ENCODE measurements around the gene TAS1R1. TPM values are rescaled to one million over a fixed set of nuclear protein-coding genes. Genes with fewer than 3 reads are reported as not detected.

TAS1R1 gene
- total and polyA plus RNA-seq, 10 of the 15 experiments (the other 5 are each of a cell fraction or from before 2014, with no cell fraction given) = 0.03 to 0.06 (median 0.04) TPM; not detected in 7

GRCh38 chr1:6519491-6519934, 35.6 kb upstream of the TAS1R1 start:
- TF ChIP-seq HDAC2 (IDR thresholded peaks at IDR 0.05) (no peak), HDGF (IDR thresholded peaks at IDR 0.05) (no peak), JUND (IDR thresholded peaks at IDR 0.05; ENCODE audit: low read depth, low read length) (no peak), BACH1 (IDR thresholded peaks at IDR 0.05; ENCODE audit: borderline replicate concordance) (no peak), SIX5 (IDR thresholded peaks at IDR 0.05; ENCODE audit: low read depth, low read length, severe bottlenecking) (no peak), NR2C1 (IDR thresholded peaks at IDR 0.05) (no peak), BHLHE40 (IDR thresholded peaks at IDR 0.05; ENCODE audit: borderline replicate concordance in 1 of 2, low read depth in 2 of 2, low read length in 1 of 2) (no peak)
- TF ChIP-seq, protein P1, sequence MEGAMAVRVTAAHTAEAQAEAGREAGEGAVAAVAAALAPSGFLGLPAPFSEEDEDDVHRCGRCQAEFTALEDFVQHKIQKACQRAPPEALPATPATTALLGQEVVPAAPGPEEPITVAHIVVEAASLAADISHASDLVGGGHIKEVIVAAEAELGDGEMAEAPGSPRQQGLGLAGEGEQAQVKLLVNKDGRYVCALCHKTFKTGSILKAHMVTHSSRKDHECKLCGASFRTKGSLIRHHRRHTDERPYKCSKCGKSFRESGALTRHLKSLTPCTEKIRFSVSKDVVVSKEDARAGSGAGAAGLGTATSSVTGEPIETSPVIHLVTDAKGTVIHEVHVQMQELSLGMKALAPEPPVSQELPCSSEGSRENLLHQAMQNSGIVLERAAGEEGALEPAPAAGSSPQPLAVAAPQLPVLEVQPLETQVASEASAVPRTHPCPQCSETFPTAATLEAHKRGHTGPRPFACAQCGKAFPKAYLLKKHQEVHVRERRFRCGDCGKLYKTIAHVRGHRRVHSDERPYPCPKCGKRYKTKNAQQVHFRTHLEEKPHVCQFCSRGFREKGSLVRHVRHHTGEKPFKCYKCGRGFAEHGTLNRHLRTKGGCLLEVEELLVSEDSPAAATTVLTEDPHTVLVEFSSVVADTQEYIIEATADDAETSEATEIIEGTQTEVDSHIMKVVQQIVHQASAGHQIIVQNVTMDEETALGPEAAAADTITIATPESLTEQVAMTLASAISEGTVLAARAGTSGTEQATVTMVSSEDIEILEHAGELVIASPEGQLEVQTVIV (IDR thresholded peaks at IDR 0.05; ENCODE audit: borderline replicate concordance, partially characterized antibody) = no peak
- Histone ChIP-seq H3K9ac (ENCODE audit: control insufficient read depth, insufficient read depth, low read length) (no peak overlapping the region), H3K27me3 (replicated peaks in 1 of 2; ENCODE audit: control insufficient read depth in 2 of 2, insufficient read depth in 2 of 2, low read length in 1 of 2) (no peaks in the 10 kb centered on the region), H3K9me3 (replicated peaks; ENCODE audit: control insufficient read depth, insufficient read depth, low read length) (no peaks in the 10 kb centered on the region), H3K79me2 (ENCODE audit: control insufficient read depth, insufficient read depth, low read length) (no peaks in the 10 kb centered on the region), H3K27ac (ENCODE audit: control insufficient read depth, insufficient read depth) (no peak overlapping the region), H2AFZ (ENCODE audit: control insufficient read depth, low read depth, low read length) (no peak overlapping the region), H3K4me1 (ENCODE audit: control insufficient read depth, insufficient read depth, low read length) (no peaks in the 10 kb centered on the region), H3K4me3 (no peak overlapping the region), H4K20me1 (ENCODE audit: control insufficient read depth, insufficient read depth) (no peaks in the 10 kb centered on the region), H3K4me2 (ENCODE audit: control insufficient read depth, insufficient read depth) (no peak overlapping the region), H3K36me3 (ENCODE audit: control insufficient read depth in 2 of 2, insufficient read depth in 2 of 2, low read length in 1 of 2) (peaks cover 0 to 2% of the 10 kb centered on the region in 2 experiments; a peak in 2 of 4 replicates)
- in situ Hi-C loops (cut with MboI) (no loop called here), intact Hi-C loops (cut with micrococcal nuclease; ENCODE audit: unreplicated experiment) (no loop called here)
- DNase-seq (ENCODE audit: low read depth, low spot score) = no peak
- FAIRE-seq = no peak
- 62% methylated on average over 11 of the region's 11 CpGs for WGBS (ENCODE audit: insufficient coverage, insufficient replicate concordance, low lambda C conversion rate, missing lambda C conversion rate)
- ChIA-PET SMC1A (ENCODE audit: uncharacterized antibody, unreplicated experiment) (no interaction called here), POLR2A (no interaction called here), RAD21 (ENCODE audit: unreplicated experiment) (interaction anchor here (0.9 kb wide), 1 partner anchor 12 kb away, joined by 4 read pairs; no protein-coding TSS in a partner anchor), CTCF (interaction anchor here (0.6 kb wide), 1 partner anchor 463 kb away, joined by 4 read pairs; no protein-coding TSS in a partner anchor)
- no peak for ATAC-seq
- BruUV-seq (replicated peaks) = no TSS peak

Data from GM12878 (cell line).